Fibroblast of skin of left quadriceps (primary cell): ENCODE results near the gene MUC2.

Experiments used
- DNase-seq, 2 experiments: peaks; one replicate each; pipeline ENCODE4 v3.0.0-alpha.2; 2013; ENCODE audit warnings: low read depth in 2 of 2

MUC2 gene

GRCh38 chr11:1121813-1122663 is 47.4 kb downstream of the MUC2 start:
- no peak for DNase-seq

- DNase-seq, result no peak
Measured at GRCh38 chr11:1122664-1123002, 48.0 kb downstream of the MUC2 start.

GRCh38 chr11:1123970-1124369 is 49.3 kb downstream of the MUC2 start:
- no peak for DNase-seq
